GM18520 (cell line): ENCODE data around the gene CDS2.

ENCODE experiments used
- ATAC-seq: cut with Tn5 transposase; IDR thresholded peaks from one replicate; pipeline ENCODE4 v1.9.1; 2021; ENCODE audit not compliant: unreplicated experiment

Gene CDS2

DNA sequence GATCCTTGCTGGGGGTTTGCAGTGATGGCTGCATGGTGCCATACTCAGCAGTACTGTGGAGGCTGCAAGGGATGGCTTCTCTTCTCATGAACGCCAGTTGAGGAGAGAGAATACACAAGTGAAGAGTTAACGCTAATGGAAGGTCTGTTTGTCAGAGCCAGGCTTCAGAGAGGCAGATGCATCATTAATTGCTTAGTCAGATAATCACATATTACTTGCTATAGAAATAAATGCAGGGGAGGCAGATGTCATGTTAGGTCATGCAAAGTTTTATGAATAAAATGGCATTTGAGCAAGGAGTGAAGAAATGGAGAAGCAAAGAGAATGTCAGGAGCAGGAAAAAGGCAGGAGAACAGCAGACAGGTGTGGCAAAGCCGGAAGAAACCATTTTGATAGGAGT lies 51.2 kb downstream of the CDS2 start:
- no peak for ATAC-seq

DNA sequence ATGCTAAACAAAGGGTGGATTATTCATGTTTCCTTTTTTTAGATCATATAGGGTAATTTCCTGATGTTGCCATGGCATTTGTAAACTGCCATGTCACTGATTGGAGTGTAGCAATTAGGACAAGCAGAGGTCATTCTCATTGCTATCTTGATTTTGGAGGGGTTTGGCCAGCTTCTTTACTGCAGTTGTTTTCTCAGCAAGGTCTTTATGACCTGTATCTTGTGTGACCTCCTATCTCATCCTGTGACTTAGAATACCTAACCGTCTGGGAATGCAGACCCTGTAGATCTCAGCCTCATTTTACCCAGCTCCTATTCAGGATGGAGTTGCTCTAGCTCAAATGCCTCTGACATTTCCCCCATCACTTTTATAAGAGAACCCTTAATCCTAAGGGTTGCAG lies 53.6 kb downstream of the CDS2 start:
- ATAC-seq: no peak

DNA sequence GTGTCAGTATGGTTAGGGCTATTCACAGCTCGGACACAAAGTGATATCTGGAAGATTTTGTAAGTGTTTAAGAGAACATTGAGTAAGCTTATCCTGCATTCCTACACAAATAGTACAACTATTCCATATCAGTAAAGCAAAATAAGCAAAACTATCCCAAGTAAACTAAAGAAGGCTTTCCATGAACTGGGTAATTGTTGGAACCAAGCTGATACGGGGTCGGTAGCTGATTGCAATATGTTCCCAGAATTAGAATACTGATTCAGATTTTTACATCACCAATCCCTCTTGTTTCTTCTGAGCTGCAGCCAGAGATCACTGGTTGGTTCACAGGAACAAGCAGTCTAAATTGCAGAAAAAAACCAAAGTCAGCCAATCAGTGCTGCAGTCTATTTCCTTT lies 54.1 kb downstream of the CDS2 start:
- ATAC-seq: no peak

DNA sequence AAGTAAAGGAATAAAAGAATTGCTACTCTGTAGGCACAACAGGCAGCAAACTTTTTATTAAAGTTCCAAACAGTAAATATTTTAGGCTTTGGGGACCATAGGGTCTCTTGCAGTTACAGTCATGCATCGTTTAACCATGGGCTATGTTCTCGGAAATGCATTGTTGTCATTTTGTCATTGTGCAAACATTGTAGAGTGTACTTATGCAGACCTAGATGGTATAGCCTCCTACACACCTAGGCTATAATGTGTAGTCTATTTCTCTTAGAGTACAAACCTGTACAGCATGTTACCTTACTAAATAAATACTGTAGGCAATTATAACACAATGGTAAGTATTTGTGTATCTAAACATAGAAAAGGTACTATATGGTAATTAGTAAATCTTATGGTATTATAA lies 54.7 kb downstream of the CDS2 start:
- no peak for ATAC-seq

DNA sequence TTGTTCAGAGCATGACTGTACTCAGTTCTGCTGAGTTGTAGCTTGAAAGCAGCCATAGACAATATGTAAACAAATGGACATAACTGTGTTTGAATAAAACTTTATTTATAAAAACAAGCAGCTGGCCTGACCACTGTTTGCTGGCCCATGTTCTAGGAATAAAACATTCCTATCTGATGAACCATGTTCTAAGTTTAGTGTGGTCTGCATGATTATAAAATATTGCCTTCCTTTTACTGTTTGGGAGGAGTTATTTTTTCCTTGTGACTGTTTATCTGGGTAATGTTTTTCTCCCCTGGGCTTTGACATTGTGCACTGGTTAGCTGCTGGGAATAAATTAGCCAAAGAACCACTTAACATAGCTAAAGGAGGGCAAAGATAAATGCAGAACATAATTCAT lies 55.1 kb downstream of the CDS2 start:
- no peak for ATAC-seq

DNA sequence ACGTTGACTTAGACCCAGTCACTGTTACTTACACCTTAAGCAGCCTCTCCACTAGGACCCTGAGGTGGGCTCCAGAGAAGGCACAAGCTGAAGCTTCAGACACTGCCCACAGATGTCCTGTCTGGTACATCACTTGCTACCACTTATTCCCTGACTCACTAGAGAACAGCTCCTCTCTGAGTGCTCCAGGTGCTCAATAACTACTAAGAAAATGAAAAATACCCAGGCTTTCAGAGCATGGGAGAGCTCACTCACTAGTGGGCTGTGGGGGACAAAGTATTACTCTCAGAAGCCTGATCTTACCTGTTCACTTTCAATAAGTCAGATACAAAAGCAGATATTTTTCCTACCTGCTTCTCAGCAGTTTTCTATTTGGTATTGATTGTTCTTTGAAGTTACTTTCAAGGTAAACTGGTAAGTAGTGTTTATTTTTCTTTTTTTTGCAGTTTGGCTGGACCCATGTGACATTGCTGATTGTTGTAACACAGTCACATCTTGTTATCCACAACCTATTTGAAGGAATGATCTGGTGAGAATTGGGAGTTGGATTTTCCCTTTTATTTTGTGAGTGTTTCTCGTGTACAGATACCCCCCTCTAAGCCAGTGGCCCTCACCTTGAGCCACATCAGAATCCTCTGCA lies 55.9 kb downstream of the CDS2 start:
- ATAC-seq: no peak

DNA sequence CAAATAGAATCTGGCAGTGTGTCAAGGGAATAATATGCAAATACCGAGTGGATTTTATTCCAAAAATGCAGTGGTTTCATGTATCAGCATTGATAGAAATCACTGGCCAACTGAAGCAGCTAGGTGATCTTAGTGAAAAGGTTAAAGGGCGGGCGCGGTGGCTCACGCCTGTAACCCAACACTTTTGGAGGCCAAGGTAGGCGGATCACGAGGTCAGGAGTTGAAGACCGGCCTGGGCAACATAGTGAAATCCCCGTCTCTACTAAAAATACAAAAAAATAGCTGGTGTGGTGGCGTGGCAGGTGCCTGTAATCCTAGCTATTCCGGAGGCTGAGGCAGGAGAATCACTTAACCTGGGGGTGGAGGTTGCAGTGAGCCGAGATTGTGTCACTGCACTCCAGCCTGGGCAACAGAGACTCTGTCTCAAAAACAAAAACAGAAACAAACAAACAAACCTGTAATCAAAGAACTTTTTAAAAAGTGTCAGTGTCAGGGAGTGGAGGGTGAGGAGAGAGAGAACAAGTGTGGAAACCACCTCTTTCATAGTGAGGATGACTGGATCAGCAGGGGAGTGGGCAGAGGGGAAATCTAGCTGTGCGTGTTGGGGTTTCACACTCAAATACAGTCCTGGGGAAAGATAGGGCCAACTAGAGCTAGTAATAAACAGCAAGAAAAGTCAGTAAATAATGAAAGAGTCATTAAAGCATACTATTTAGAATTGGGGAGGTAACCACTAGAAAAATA lies 57.1 kb downstream of the CDS2 start:
- no peak for ATAC-seq

DNA sequence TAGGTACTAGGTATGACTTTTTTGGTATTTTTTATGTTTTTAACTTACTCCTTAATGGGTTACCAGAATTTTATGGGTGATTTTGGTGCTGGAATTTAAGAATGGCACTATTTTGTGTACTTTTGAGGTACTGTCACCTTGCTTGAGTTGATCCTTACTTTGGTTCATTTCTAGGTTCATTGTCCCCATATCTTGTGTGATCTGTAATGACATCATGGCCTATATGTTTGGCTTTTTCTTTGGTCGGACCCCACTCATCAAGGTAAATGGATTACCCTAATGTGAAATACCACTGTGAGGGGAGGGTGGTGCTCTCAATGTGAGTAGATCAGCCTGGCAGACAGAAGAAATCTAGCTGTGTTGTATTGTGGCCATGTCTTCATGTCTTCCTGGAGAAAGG lies 57.9 kb downstream of the CDS2 start:
- ATAC-seq: no peak

DNA sequence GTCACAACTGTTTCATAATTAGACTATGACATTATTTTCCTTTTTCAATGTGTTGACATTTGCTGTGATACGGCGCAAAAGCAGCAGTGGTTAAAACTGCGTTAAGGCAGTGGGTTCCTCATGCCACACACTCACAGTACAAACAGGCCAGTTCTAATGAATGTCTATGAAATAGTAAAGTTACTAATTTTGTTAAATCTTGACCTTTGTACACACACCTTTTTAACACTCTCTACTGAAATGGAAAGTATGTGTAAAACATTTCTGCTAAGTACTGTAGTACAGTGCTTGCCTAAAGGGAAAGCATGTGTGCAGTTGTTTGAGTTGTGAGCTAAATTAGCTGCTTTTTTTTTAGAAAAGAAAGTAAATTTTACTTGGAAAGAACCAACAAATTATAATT lies 60.3 kb downstream of the CDS2 start:
- no peak for ATAC-seq

DNA sequence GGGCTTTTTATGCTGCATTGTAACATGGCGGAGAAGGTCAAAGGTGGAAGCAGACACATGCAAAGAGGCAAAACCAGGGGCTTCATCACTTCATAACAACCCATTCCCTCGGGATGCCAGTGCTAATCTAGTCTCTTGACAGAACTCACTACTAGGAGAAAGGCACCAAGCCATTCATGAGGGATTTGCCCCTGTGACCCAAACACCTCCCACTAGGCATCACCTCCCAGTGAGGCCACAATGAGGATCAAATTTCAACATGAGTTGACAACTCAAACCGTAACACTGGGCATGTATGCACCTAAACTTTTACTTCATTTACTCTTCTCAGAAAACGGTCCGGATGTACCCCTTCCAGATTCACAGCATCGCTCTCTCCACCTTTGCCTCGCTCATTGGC lies 61.9 kb downstream of the CDS2 start:
- no peak for ATAC-seq

DNA sequence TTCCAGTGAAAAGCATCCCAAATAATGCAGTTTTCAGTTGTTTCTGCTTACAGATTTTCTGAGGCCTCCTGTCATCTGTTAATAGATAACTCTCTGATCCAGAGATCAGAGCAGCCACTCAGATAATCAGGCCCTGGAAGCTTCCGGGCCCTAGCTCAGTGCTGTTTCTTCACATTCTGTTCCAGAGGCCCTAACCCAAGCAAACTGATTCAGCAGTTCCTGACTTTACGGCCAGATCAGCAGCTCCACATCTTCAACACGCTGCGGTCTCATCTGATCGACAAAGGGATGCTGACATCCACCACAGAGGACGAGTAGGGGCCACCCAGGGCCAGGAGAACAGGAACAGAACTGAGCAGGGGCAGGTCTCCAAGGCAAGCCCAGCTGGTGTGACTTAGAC lies 63.1 kb downstream of the CDS2 start:
- no peak for ATAC-seq

DNA sequence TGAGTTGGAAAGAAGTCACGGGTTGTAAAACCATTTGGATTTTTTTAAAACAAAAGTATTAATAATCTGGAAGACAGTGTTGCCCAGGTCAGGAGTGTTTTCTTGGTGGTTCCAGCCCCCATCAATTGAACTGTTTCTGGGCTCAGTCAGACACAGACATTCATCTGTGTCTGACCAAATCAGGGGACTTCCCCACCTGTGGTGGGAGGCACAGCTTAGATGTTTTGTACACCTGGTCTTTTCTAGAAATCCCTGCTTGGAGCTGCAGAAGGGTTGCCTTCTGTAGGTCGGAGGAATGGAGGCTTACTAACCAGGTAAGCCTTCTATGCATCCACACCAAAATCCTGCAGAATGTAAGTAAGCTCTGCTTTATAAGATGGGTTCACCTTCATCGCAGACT lies 63.6 kb downstream of the CDS2 start:
- no peak for ATAC-seq

DNA sequence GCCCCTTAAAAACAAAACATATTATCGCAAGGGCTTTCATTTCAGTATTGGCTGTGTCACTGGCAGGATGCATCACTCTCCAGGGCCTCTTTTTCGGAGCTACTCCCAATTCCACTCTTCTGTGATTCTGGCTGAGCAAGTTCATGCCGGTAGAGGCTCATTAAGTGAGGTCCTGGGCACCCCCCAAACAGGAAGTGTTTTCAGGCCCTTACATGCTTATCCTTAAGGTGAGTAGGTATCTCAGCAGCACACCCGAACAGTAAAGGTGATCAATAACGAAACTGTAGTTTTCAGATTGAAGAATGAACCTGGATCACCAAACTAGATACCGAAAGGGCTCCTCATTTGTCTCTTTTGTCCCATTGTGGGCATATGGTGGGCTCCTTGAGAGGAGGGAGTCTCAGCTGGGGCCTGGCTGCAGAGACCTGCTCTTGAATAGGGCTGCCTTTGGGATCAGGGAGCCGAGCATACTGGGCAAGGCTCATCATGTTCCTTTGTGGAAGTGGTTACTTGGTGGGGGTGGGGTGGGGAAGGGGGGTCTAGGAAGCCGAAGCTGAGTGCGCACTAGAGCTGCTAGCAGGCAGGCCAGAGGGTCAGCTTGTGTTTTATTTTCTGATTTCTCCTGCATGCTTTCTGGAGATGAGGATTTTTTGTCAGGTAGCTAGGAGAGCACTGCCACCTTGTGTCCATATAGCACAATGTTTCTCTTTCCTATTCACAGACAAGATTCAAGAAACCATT lies 65.2 kb downstream of the CDS2 start:
- ATAC-seq: no peak

DNA sequence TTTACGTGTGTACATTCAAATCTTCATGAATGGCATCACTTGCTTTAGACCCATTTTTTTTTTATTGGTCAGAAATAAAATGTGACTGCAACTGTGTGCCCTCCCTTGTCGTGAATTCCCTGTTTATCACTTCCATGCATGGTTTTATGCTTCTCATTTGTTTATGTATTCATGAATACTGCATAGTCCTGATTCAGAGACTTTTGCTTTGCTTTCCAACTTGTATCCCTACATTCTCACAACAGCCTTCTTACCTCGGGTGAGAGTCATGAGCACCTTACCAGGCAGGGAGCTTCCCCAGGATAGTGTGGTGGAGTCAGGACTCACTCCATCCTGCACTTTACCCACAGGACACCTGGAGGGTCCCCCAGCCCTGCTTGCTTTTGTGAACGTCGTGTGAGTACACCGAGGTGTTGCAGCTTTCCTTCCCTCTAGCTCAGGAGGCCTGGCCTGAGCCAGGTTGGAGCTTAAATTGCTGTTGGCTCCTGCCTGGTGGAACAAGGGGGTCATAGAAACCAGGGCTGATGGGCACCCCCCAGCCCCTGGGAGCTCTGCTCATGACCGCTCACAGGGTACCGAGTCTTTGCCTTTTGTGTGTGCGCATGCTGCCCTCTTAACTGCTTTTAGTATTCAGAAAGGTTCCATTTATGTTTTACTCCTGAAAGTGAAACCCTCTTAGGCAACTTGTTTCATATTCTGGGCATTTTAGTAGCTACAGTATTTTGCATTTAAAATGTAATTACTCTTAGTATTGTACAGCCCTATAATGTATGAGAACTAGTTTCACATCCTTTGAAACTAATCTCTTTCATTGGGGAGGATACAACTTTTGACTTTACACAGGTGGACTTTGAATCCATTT lies 66.0 kb downstream of the CDS2 start:
- no peak for ATAC-seq

DNA sequence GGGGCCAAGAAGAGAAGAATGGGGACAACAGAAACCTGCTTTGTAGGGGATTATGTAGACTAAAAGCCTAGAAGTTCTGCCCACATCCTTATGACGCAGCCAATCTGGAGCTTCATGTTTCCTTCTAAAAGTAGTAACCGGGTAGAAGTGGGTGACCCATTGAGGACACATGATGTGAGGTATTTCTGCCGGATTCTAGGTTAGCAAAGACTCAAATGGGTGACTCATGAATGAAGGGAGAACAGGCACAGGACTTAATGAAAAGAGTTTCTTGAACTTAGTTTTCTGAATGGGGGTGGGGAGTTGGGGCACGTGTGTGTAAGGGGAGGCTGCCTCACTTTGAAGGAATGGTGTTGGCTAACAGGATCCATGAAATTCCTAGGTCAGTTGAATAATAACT lies 68.8 kb downstream of the CDS2 start:
- ATAC-seq: no peak

DNA sequence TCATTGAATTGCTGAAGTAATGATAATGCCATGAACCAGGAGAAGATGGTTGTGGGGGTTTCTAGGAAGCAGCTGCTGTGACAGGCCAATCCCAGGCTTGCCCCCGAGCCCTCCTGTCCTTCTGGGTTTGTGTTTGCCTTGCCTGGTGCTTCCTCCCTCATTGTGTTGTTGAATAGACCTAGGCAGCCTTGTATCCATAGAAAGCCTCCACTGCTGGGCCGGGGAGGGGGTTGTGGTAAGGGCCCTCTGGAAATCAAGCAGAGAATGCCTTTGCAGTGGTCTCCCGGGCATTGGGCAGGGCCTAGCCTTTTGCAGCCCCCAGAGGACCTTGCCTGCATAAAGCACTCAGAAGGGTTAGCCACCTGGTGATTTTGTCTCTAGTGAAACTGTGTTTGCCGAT lies 69.3 kb downstream of the CDS2 start:
- no peak for ATAC-seq

DNA sequence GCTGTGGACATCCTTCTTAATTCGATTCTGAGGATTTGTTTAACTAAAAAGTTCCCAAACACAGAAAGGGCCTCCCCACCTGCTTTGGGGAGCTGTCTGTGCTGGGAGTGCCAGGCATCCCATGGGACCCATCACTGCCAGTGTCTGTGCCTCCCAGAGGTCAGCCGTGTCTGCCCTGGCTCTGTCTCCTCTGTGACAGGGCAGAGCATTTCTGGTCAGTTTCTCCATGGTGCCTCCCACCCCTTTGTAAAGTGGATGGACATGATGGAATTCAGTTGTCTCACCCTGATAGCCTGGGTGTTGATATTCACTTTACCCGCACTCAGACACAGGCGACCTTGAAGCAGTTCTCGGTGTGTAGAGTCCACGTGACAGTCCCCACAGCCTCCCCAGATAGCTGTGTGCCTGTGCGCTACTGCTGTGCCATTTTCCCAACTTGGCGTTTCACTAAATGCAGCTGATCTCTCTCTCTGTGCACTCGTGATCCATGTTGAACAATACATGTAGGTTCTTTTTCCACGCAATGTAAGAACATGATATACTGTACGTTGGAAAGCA lies 70.5 kb downstream of the CDS2 start:
- ATAC-seq: no peak

DNA sequence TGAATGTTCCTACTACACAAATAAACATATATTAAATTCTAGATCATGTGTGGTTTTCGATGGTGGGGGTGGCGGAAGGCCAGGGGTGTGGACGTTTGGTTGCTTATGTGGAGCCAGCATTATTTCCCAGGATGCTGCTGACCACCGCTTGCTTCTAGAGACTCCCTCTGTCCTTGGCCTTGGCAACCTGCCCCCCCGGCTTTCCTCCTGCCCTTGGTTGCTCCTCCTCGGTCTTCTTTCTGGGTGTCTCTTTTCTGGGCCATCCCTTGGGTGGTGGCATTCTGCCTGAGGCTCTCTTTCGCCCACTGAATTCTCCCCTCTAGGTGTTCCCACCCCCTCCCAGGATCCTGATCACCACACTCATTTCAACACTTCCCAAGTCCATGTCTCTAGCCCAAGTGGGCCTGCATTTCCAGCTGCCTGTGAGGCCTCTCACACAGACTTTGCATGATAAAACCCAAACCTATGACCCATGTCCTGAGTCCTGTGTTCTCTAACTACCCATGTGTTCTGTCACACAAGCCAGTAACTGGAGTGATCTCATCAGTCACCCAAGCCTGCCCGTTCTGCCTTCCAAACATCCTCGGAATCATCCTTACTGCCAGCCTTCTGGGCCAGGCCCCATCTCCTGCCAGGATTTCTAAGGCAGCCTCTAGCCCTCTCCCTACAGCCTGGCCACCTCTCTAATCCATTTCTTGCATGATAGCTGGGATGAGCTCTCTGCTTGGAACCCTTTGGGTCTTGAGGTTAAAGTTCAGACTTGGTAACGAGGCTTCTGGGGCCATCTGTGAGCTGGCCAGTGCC lies 71.2 kb downstream of the CDS2 start:
- no peak for ATAC-seq

DNA sequence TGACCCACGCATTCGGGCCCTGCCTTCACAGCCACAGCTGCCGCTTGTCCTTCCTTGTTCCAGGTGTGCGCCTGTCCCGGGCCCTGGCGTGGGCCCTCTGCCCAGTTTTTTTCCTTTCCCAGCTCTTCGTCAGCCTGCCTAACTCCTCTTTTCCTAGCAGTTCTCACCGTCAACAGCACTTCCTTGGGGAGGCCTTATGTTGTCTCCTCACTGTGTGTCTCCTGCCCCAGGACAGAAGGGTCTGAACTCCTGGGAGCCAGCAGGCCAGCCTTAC lies 71.8 kb downstream of the CDS2 start:
- ATAC-seq: no peak

DNA sequence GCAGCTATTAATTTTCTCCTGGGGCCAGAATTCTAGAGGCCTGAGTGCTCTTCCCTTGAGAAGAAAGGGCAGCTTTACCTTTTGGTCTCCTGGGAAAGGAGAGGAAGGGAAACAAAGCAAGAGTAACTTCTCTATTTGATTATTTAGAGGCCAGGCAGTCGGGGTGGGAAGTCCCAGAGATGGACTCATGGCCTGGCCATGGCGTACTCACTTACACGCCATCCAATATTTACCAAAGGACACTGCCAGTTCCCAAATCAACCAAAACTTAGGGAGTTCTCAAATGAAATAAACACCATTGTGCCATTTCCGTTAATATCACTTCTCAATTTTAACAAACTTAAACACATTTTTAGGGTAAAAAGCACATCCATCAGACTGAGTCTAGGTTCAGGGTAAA lies 76.6 kb downstream of the CDS2 start:
- no peak for ATAC-seq
